Daoy (cell line): ENCODE measurements around the gene SMCO2. TPM values are rescaled to one million over a fixed set of nuclear protein-coding genes. Genes with fewer than 3 reads are reported as not detected.

Experiments
- DNase-seq: peaks from one replicate; pipeline ENCODE4 v3.0.0-alpha.2; 2015; ENCODE audit warnings: low read depth
- total RNA-seq: library from RNA; depleted of rRNA; stranded (reverse); fragments of >200 nt; shearing (Covaris generic); gene quantifications from 2 replicates; pipeline ENCODE4 v1.2.3, GENCODE V29; 2014; rRNA removed

SMCO2 gene
- total RNA-seq, 1 experiment from 2014 or later: not detected

DNA sequence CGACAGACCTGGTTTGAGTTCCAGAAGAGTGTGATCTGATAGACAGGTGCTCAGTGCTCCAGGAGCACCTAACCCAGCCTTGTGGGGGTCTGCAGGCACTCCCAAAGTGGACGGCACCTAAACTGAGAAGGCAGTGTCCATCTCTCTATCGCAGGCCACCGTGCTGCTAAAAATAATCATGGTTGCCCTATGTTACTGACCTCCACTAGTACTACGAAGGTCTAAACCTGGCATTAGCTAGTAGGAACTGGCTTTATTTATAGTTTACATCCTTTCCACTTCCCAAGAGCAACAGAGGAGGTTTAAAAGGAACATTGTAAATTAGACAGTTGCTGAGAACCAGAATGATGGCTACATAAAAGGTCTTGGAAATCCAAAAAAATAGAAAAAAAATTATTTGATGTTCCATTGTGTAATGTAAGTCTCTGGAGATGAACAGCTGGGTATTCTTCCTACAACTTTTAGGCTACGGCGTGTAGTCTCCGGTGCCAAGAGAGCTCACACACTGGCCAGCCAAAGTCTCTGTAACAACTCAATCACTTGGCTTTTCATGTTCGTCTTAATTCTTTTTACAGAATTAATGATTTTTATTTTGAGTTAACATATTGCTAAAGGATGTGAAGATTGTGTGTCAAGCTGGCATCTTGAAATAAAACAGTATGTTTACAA is 104.8 kb downstream of the SMCO2 start:
- DNase-seq: no peak

Other genes starting within 250 kb of the SMCO2 start
- 48.4 and 65.1 TPM in 2 replicates for gene STK38L, start 202.4 kb upstream of the SMCO2 start, total RNA-seq
- 57.2 and 65.3 TPM in 2 replicates for gene BMAL2, start 113.9 kb upstream of the SMCO2 start, total RNA-seq
- gene PPFIBP1, start 77.5 kb downstream of the SMCO2 start, total RNA-seq: 77.7 and 96.9 TPM in 2 replicates
- gene REP15, start 249.7 kb downstream of the SMCO2 start, total RNA-seq: 1.8 TPM in 1 of 2 replicates, not detected in the other